IPS-NIHi7 (cell line): ENCODE measurements around the gene PVALB.

Source experiments
- DNase-seq: peaks from one replicate; pipeline ENCODE4 v3.0.0; 2012; ENCODE audit warnings: mixed read lengths; ENCODE audit errors: extremely low spot score

The PVALB gene

GRCh38 chr22:36773935-36774334 lies 42.9 kb downstream of the PVALB start:
- DNase-seq, result no peak

- DNase-seq, result no peak
These were observed 44.4 kb downstream of the PVALB start for GRCh38 chr22:36772451-36772850.

- DNase-seq, result no peak
These were observed 45.3 kb downstream of the PVALB start for GRCh38 chr22:36771356-36772063.

GRCh38 chr22:36770513-36771231 lies 46.2 kb downstream of the PVALB start:
- DNase-seq, result peak; percentile 42

- no peak for DNase-seq
These were observed 47.0 kb downstream of the PVALB start for GRCh38 chr22:36769541-36770512.

GRCh38 chr22:36768616-36769015 lies 48.2 kb downstream of the PVALB start:
- DNase-seq, result no peak

- DNase-seq, result no peak
These were observed 48.7 kb downstream of the PVALB start for GRCh38 chr22:36768141-36768540.

- DNase-seq, result no peak
These were observed 49.6 kb downstream of the PVALB start for GRCh38 chr22:36767035-36767775.

GRCh38 chr22:36765943-36766450 lies 50.8 kb downstream of the PVALB start:
- DNase-seq, result no peak

- DNase-seq, result no peak
These were observed 51.5 kb downstream of the PVALB start for GRCh38 chr22:36765131-36765942.

- no peak for DNase-seq
These were observed 52.2 kb downstream of the PVALB start for GRCh38 chr22:36764641-36765040.

GRCh38 chr22:36764060-36764459 lies 52.8 kb downstream of the PVALB start:
- DNase-seq, result no peak

GRCh38 chr22:36763576-36763975 lies 53.3 kb downstream of the PVALB start:
- DNase-seq, result no peak

GRCh38 chr22:36762687-36763260 lies 54.1 kb downstream of the PVALB start:
- DNase-seq, result no peak

GRCh38 chr22:36761553-36762240 lies 55.1 kb downstream of the PVALB start:
- no peak for DNase-seq

- no peak for DNase-seq
These were observed 56.0 kb downstream of the PVALB start for GRCh38 chr22:36760786-36761185.

GRCh38 chr22:36759481-36760159 lies 57.2 kb downstream of the PVALB start:
- DNase-seq, result no peak

GRCh38 chr22:36758792-36759271 lies 58.0 kb downstream of the PVALB start:
- DNase-seq, result no peak
